Stimulated activated CD8-positive, alpha-beta memory T cell treated with anti-CD3 and anti-CD28 coated beads, Interleukin-2, amount 100 ng/mL, for 48 hours (primary cell): ENCODE results near the gene IL17B.

Experiments used
- DNase-seq, 2 donors: peaks; one replicate each; pipeline ENCODE4 v3.0.0-alpha.2; 2020; ENCODE audit warnings: low read depth in 2 of 2

Gene IL17B

DNA sequence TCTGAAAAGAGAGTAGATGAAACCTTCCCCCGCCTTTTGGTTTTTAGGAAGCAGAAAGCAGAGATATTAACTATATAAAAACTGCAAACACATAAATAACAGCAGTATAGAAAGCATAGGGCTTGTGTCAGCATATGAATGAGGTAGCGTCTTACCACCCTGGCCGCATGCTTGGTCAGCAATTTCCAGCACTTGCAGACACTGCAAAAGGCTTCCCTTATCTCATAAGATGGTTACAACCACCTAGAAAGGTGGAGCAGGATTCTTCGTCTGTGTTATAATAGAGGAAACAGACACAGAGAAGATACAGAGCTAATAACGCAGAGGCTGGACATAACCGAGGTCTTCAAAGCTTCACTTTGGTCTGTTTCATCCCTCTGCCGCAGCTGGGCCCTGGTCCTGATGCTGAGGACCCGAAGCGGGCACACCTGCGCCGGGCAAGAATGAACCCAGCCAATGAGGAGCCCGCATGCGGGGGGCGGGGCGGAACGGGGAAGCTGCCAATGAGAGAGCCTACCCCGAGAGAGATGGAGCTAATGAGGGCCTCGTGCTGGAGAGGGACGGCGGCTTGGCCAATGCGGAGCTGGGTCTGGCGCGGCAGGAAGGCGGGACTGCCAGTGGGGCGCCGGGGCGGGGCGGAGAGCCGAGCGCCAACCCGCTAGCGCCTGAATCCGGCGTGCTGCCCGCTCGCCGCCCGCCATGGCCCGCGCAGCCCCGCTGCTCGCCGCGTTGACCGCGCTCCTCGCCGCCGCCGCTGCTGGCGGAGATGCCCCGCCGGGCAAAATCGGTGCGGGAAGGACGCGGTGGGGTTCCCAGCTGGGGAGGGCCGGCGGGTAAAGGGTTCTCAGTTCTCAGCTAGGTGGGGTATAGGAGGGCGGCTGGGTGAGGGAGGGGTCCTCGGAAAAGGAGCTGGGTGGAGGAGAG lies 21.5 kb downstream of the IL17B start, which contains the start of gene PCYOX1L:
TSS of gene PCYOX1L (plus strand) at position 677 of the 924 bp plus-strand sequence. CDS start at position 700, 23 bp downstream.
- peak; percentile 87 to 98 for DNase-seq

- DNase-seq = peak in 1 of 2 donors; percentile 8
These were observed 22.7 kb downstream of the IL17B start for GRCh38 chr5:149356391-149356790.

- DNase-seq = peak in 1 of 2 donors; percentile 9
These were observed 23.4 kb downstream of the IL17B start for GRCh38 chr5:149355688-149356087.

GRCh38 chr5:149353911-149354310 lies 25.2 kb downstream of the IL17B start:
- DNase-seq = no peak

GRCh38 chr5:149352169-149352568 lies 26.9 kb downstream of the IL17B start:
- no peak for DNase-seq

GRCh38 chr5:149349382-149349781 lies 29.7 kb downstream of the IL17B start:
- no peak for DNase-seq

GRCh38 chr5:149348518-149348917 lies 30.6 kb downstream of the IL17B start:
- DNase-seq = no peak

- no peak for DNase-seq
These were observed 33.2 kb downstream of the IL17B start for GRCh38 chr5:149345892-149346222.

DNA sequence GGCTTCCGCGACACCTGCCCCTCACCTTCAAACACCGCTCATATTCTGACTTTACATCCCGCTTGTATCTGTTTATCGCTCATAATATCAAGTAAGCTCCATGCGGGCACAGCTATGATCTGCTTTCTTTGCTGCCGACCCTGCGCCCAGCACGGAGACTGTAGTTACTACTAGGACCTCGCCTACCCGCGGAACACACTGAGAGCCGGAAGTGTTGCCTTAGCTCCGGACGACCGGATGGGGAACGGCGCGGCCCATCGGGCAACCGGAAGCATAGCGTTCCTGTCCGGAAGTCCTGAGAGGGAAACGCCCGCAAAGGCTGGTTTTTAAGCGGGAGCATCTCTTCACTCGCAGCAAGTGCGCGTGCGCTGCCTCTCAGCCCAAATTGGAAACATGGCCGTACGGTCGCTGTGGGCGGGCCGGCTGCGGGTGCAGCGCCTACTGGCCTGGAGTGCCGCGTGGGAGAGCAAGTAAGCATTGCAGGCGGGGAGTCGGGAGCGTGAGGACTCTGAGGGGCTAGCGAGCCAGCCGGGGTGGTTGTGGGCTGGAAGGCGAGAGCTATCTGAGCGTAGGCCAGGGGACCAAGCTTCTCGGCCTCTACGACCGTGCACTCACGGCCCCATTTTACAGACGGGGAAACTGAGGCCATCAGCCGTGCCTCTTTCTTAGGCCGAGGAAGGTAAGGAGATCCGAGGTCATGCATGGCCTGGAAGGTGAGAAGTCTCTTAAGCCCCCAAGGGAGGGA lies 33.8 kb downstream of the IL17B start, which contains the start of gene GRPEL2:
TSS of gene GRPEL2 (plus strand) at position 353 of the 745 bp plus-strand sequence. CDS start at position 394, 41 bp downstream.
- DNase-seq = peak; percentile 88 to 93

DNA sequence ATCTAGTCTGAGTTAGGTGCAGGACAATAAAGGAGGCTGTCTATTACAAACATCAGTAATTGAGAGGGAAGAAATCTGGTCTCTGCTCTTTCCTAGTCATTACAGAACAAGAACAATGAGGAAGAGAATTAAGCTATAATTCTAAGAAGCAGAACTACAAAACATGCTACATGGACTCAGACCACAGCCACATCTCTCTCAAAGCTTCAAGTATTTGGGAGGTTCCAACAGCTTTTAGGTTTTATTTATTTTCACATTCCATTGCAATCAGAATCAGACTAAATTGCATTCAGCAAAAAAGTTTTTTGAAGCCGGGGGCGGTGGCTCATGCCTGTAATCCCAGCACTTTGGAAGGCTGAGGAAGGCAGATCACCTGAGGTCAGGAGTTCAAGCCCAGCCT lies 34.9 kb downstream of the IL17B start:
- DNase-seq = no peak

GRCh38 chr5:149341876-149342275 lies 37.2 kb downstream of the IL17B start:
- no peak for DNase-seq

DNA sequence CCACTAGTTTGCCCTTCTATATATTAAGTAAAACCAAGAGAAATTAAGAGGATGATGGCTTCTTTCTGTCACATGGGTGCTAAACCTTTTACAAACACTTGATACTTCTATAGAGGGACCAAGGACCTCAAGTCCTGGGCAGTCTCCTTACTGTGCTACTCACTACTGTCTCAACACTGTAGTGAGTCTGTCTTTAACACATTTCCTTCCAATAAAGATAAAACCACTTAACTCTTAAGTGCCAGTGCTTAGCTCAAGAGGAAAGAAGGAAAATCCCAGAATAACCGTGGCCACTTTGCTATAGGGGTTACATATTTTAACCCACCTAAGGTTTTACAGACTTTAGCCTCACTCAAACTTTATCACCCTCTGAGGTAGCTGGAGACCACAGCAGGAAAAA lies 38.2 kb downstream of the IL17B start:
- no peak for DNase-seq

GRCh38 chr5:149338364-149338763 lies 40.7 kb downstream of the IL17B start:
- DNase-seq = no peak

DNA sequence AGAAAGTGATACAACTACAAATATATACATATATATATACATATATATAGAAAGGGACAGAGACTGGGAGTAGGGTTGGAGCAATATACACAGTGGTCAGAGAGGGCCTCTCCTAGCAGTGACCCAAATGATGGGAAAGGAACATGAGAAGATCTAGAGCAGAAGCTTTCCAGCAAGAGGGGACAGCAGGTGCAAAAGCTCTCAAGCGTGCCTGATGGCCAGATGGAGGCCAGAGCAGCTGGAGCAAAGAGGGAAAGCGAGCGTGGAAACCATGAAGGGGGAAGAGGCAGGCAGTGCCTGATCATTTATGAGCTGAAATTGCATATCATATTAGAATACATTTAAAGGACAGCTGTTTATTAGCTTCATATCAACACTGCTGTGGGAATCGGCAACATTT lies 41.4 kb downstream of the IL17B start:
- DNase-seq = no peak

DNA sequence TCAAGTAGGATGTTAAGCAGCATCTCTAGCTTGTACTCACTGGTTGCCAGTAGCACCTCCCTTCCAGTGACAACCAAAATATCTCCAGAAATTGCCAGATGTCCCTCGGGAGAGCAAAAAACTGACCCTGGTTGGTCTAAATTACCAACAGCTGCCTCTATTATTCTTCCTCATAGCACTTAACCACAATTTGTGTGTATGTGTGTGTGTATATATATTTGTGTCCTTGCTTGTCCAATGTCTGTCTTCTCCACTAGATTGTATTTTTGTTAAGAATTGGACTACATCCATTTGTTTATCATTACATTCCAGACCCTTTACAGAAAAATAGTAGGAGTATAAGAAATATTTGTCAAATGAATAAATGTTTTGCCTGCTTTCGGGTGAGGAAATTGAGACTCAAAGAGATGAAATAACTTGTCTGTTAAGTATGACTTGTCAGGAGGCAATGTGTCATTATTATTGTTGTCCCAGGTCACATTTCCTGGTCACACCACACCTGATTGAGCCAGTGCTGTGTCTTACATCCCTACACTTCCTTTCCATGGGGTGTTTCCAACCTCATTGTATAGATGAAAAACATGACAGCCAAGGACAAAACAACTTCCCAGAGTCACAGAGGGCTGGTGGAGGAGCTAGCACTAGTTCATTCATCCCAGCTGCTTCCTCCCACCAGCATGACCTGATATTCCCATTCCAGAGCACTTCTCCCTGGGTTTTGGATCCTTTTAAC lies 45.2 kb downstream of the IL17B start:
- DNase-seq = no peak

DNA sequence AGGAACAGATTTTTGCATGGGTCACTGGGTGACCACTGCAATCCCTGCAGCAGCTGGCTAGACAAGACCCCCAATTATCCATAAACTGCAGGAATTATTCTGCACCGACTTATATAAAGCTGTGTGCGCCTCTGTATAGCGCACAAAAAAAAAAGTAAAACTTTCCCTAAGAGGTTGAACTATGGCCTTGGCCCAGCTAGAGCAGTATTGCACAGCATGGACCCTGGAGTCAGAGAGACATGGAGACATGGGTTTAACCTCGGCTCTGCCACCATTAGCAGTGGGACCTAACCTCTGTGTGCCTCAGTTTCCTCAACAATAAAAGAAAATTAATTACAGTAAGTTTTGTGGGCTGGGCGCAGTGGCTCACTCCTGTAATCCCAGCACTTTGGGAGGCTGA lies 50.9 kb downstream of the IL17B start:
- DNase-seq = no peak

DNA sequence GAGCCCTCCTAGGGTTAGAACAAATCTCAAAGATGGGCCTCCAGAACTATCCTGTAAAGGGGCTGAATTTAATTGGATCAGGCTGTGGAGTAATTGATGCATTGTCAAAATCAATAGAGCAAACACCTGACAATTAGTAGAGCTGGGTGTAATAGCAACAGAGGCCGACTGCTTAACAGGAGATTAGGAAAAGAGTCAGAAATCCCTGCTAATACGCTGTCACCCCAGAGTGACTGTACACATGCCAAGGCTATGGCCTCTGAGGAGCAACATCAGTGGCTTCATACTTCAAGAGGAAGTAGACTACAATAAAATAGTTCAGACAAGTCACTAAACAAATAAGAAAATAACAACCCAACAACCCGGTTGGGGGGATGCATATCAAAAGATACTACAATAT lies 52.5 kb downstream of the IL17B start:
- DNase-seq = no peak

- DNase-seq = no peak
These were observed 53.2 kb downstream of the IL17B start for GRCh38 chr5:149325894-149326293.

DNA sequence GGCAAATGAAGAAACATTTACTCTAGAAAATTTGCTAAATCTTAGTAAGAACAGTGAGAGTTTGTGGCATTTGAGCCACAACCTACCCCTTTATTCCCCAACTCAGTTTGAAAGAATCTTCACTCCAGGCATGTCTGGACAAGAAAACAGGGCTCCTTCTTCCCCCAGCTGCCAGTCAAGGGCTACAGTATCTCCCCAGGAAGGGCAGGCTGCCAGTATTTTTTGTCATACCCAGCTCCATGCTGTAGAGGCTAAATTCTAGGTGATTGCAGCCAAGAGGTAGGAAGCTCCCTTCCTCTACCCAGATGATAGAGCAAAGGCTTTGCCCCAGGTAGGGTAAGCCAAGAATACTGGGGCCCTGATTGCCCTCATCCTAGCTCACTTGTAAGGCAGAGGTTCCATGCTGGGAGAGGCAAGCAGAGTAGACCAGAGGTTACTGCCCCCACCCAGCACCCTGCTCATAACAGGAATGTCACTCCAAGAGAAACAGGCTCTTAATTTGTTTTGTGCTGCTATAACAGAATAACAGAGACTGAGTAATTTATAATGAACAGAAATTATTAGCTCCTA lies 53.8 kb downstream of the IL17B start:
- DNase-seq = no peak

- no peak for DNase-seq
These were observed 54.5 kb downstream of the IL17B start for GRCh38 chr5:149324641-149325040.
